ENCODE data around the gene PID1. TPM values are rescaled to one million over a fixed set of nuclear protein-coding genes. Genes with fewer than 3 reads are reported as not detected.

PID1 gene
- total RNA-seq, 1 experiment from 2014 or later = not detected

DNA sequence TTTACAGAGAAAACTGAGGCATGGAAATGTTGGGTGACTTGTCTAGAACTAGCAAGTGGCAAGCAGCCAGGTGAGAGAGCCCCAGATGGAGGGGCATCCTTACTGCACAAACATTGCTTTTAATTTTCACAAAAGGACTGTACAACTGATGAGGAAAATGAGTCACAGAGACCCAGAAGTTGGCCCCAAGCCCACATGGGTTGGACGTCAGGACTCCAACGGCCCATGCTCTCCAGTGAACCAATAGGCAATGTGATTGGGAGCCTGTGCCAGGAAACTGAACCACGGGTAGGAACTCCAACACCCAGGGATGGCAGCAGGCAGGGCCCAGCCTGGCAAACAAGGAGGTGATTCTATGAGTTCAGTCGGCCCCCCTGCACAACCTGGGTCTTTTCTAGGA is 50.8 kb downstream of the PID1 start:
- BruUV-seq (replicated peaks) = no TSS peak
- H3K79me2 ChIP-seq (ENCODE audit: low read depth) = no peaks in the 10 kb centered on the region
- no peaks in the 10 kb centered on the region for H3K4me1 ChIP-seq (replicated peaks; ENCODE audit: insufficient read depth)
- intact Hi-C loops (cut with micrococcal nuclease; ENCODE audit: unreplicated experiment) = no loop called here
- DNase-seq = no peak
- H3K36me3 ChIP-seq (ENCODE audit: low read depth) = no peaks in the 10 kb centered on the region
- no peak for TF ChIP-seq EZH2 (IDR thresholded peaks at IDR 0.05; ENCODE audit: low read depth)
- TF ChIP-seq, protein P1, sequence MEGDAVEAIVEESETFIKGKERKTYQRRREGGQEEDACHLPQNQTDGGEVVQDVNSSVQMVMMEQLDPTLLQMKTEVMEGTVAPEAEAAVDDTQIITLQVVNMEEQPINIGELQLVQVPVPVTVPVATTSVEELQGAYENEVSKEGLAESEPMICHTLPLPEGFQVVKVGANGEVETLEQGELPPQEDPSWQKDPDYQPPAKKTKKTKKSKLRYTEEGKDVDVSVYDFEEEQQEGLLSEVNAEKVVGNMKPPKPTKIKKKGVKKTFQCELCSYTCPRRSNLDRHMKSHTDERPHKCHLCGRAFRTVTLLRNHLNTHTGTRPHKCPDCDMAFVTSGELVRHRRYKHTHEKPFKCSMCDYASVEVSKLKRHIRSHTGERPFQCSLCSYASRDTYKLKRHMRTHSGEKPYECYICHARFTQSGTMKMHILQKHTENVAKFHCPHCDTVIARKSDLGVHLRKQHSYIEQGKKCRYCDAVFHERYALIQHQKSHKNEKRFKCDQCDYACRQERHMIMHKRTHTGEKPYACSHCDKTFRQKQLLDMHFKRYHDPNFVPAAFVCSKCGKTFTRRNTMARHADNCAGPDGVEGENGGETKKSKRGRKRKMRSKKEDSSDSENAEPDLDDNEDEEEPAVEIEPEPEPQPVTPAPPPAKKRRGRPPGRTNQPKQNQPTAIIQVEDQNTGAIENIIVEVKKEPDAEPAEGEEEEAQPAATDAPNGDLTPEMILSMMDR (conservative IDR thresholded peaks at IDR 0.05) = no peak
- H3K9me2 ChIP-seq (ENCODE audit: insufficient read depth) = no peaks in the 10 kb centered on the region
- H3K27me3 ChIP-seq (ENCODE audit: insufficient read depth, low read depth) = no peaks in the 10 kb centered on the region
- no peak overlapping the region for H2AFZ ChIP-seq
- H3F3A ChIP-seq (ENCODE audit: insufficient read depth, low read depth) = no peaks in the 10 kb centered on the region
- ChIA-PET POLR2A (ENCODE audit: unreplicated experiment) (no interaction called here), CTCF (no interaction called here)
- H3K4me2 ChIP-seq = no peak overlapping the region
- no peak overlapping the region for H3K27ac ChIP-seq
- H3K4me3 ChIP-seq = no peak overlapping the region
- no peaks in the 10 kb centered on the region for H4K20me1 ChIP-seq (ENCODE audit: insufficient read depth)
- no peaks in the 10 kb centered on the region for H3K9me3 ChIP-seq (ENCODE audit: insufficient read depth, low read depth)

DNA sequence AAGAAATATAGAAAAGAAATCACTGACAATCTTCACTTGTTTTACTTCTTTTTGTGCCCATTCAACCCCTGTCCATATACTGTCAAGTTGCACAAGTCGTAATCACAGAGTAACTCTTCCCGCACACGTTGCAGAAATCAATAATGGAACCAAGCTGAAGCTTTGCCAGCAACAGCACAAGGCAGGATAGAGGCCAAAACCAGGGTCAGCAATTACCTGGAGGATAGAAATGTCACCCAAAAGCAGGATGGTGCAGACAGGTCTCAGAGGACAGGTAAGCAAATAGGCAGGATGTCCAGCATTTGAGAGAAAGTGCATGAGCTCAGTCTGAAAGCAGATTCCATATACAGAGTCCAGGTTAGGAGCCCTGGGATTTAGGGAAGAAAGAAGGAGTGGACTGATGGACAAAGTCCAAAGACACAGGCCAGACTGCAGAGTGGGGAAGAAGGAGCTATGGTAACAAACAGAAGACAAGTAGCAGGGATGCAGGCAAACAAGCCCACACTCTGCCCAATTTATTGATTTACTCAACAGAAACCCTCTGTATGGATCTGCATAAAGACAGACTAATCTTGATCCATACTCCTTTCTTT is 52.7 kb downstream of the PID1 start:
- no peak overlapping the region for H3K4me3 ChIP-seq
- H3K4me2 ChIP-seq = no peak overlapping the region
- TF ChIP-seq, protein P1 (conservative IDR thresholded peaks at IDR 0.05) = no peak
- no peak for TF ChIP-seq EZH2 (IDR thresholded peaks at IDR 0.05; ENCODE audit: low read depth)
- BruUV-seq (replicated peaks) = no TSS peak
- no peaks in the 10 kb centered on the region for H3K27me3 ChIP-seq (ENCODE audit: insufficient read depth, low read depth)
- intact Hi-C loops (cut with micrococcal nuclease; ENCODE audit: unreplicated experiment) = no loop called here
- H3K9me2 ChIP-seq (ENCODE audit: insufficient read depth) = no peaks in the 10 kb centered on the region
- no peaks in the 10 kb centered on the region for H3K9me3 ChIP-seq (ENCODE audit: insufficient read depth, low read depth)
- no peaks in the 10 kb centered on the region for H3F3A ChIP-seq (ENCODE audit: insufficient read depth, low read depth)
- ChIA-PET POLR2A (ENCODE audit: unreplicated experiment) (no interaction called here), CTCF (no interaction called here)
- H4K20me1 ChIP-seq (ENCODE audit: insufficient read depth) = no peaks in the 10 kb centered on the region
- H3K79me2 ChIP-seq (ENCODE audit: low read depth) = no peaks in the 10 kb centered on the region
- H3K4me1 ChIP-seq (replicated peaks; ENCODE audit: insufficient read depth) = no peaks in the 10 kb centered on the region
- no peak for DNase-seq
- no peak overlapping the region for H3K27ac ChIP-seq
- no peaks in the 10 kb centered on the region for H3K36me3 ChIP-seq (ENCODE audit: low read depth)
- H2AFZ ChIP-seq = no peak overlapping the region

DNA sequence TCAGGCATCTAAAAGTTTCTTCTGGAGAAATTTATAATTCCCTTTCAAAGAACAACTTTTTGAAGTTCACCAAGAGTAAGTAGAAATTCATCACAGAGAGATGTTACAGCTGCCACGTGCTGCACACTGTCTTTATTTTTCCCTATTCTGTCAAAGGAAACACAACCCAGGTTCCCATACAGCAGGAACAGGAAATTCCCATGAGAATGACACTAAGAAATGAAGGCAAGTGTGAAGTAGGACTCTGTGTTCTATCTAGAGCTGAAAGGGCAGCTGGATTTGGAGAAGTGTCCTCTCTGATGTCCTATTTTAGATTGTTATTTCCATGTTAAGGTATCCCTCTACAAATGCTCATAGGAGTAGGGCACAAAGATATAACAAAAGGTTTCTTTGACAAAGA is 58.8 kb downstream of the PID1 start:
- no peaks in the 10 kb centered on the region for H4K20me1 ChIP-seq (ENCODE audit: insufficient read depth)
- CTCF ChIA-PET = no interaction called here
- no peaks in the 10 kb centered on the region for H3K79me2 ChIP-seq (ENCODE audit: low read depth)
- H3K9me3 ChIP-seq (ENCODE audit: insufficient read depth, low read depth) = no peaks in the 10 kb centered on the region
- BruUV-seq (replicated peaks) = no TSS peak
- H3K27ac ChIP-seq = no peak overlapping the region
- no peak overlapping the region for H2AFZ ChIP-seq
- TF ChIP-seq, protein P1 (conservative IDR thresholded peaks at IDR 0.05) = no peak
- intact Hi-C loops (cut with micrococcal nuclease; ENCODE audit: unreplicated experiment) = no loop called here
- no peaks in the 10 kb centered on the region for H3K4me1 ChIP-seq (replicated peaks; ENCODE audit: insufficient read depth)
- H3K27me3 ChIP-seq (ENCODE audit: insufficient read depth, low read depth) = no peaks in the 10 kb centered on the region
- POLR2A ChIA-PET (ENCODE audit: unreplicated experiment) = no interaction called here
- H3K9me2 ChIP-seq (ENCODE audit: insufficient read depth) = no peaks in the 10 kb centered on the region
- DNase-seq = no peak
- H3K36me3 ChIP-seq (ENCODE audit: low read depth) = no peaks in the 10 kb centered on the region
- no peak overlapping the region for H3K4me3 ChIP-seq
- no peaks in the 10 kb centered on the region for H3F3A ChIP-seq (ENCODE audit: insufficient read depth, low read depth)
- H3K4me2 ChIP-seq = no peak overlapping the region

Measured in PC-9 (cell line).